NCI-H82 treated with DMSO at 0.1 percent for 48 hours (cell line): ENCODE results near the gene PEAK3.

Experiments
- DNase-seq: peaks from one replicate; lab custom pipeline; 2025; ENCODE audit not compliant: unreplicated experiment; lab: John Stamatoyannopoulos, UW

PEAK3 gene

DNA sequence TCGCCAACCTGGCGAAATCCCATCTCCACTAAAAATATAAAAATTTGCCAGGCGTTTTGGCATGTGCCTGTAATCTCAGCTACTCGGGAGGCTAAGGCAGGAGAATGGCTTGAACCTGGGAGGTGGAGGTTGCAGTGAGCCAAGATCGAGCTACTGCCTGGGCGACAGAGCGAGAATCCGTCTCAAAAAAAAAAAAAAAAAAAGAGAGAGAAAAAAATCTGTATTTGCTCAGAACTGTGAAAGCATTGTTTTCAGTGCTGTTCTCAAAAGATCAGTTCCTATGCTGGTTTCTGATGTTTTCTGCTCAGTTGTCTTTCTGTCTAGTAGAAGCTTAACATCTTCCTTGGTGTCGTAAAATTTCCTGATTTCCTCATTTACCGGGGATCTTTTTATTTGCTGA is 42.8 kb downstream of the PEAK3 start:
- DNase-seq: no peak

DNA sequence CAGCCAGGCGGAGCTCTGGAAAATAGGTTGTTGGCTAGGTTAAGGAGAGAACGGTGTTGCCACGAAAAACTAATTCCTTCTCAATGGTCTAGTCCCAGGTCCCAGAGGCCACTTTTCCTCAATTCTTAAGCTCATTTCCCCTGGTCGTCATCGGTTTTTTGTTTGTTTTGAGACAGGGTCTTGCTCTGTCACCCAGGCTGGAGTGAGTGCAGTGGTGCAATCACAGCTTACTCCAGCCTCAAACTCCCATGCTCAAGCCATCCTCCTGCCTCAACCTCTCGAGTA is 44.2 kb downstream of the PEAK3 start:
- no peak for DNase-seq

DNA sequence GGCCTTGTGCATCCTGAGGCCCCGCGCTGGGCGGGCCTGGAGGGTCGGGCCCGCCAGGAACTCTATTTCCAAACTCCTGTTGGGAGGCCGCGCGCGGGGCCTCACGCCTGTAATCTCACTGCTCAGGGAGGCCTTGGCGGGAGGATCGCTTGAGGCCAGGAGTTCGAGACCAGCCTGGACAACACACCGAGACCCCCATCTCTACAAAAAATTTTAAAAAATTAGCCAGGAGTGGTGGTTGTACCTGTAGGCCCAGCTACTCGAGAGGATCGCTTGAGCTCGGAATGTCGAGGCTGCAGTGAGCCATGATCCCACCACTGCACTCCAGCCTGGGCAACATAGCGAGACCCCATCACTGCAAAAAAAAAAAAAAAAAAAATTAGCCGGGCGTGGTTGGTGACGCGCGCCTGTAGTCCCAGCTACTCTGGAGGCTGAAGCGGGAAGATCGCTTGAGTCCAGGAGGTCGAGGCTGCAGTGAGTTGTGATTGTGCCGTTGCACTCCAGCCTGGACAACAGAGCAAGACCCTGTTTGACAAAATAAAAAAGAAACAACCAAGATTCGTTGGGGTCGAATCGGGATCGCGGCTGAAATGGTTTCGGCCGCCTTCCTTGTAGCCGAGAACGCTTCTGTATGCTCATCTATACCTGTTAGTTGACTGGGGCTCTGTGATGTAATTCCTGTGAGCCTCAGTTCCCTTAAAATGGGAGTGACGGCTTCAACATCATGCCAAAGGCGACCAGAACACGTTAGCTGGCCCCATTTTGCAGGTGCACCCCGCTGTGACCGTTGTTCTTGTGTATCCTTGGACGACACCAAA is 44.7 kb downstream of the PEAK3 start:
- no peak for DNase-seq

GRCh38 chr19:2236314-2237050 is 45.5 kb downstream of the PEAK3 start, which contains the start of the genes PLEKHJ1 and SF3A2:
TSS of gene PLEKHJ1 (minus strand) at chr19:2236329. CDS start at chr19:2236248, 81 bp downstream.
TSS of gene SF3A2 (plus strand) at chr19:2236824. CDS start at chr19:2243419, 6,595 bp downstream.
- DNase-seq: peak; percentile 86

DNA sequence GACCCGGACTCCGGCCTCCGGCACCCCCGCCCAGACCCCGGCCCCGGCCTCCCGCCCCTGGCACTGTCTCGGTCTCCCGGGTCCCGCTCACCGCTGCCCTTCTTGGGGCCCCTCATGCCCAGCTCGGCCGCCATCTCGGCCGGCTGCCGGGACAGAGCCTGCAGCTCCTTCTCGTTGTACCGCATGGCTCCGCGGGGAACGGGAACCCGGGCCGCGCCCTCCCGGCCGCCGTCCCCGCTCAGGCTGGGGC is 46.0 kb downstream of the PEAK3 start:
- no peak for DNase-seq

DNA sequence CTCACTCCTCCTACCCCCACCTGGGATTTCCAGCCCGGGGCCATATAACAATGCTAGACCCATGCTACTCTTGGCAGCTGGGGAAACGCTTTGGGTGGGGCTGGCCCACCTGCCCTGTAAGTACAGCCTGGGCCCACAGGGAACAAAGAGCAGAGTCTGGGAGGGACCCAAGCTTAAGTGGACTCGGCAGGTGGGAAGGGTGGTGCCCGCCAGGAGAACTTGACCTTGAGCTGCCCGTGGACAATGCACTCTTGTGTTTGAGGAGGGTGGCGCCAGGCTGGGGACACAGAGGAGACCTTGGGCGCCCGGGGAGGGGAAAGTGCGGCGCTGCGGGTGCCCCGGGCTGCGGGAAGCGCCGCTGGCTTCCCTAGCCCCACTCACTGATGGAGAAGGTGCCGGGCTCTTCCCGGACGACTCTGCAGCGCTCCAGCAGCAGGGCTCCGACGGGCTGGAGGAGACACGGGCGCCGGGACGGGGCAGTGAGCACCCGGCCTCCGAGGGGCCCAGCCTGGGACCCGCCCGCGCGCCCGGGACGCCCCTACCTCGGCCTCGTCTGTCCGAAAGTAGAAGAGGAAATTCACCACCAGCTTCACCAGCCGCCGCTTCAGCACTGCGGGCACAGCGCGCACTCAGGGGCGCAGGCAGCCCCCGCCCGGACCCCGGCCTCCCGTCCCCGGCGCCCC is 46.5 kb downstream of the PEAK3 start:
- DNase-seq: no peak

GRCh38 chr19:2234996-2235380 is 47.0 kb downstream of the PEAK3 start:
- DNase-seq: no peak

GRCh38 chr19:2233601-2234280 is 48.2 kb downstream of the PEAK3 start:
- DNase-seq: no peak

DNA sequence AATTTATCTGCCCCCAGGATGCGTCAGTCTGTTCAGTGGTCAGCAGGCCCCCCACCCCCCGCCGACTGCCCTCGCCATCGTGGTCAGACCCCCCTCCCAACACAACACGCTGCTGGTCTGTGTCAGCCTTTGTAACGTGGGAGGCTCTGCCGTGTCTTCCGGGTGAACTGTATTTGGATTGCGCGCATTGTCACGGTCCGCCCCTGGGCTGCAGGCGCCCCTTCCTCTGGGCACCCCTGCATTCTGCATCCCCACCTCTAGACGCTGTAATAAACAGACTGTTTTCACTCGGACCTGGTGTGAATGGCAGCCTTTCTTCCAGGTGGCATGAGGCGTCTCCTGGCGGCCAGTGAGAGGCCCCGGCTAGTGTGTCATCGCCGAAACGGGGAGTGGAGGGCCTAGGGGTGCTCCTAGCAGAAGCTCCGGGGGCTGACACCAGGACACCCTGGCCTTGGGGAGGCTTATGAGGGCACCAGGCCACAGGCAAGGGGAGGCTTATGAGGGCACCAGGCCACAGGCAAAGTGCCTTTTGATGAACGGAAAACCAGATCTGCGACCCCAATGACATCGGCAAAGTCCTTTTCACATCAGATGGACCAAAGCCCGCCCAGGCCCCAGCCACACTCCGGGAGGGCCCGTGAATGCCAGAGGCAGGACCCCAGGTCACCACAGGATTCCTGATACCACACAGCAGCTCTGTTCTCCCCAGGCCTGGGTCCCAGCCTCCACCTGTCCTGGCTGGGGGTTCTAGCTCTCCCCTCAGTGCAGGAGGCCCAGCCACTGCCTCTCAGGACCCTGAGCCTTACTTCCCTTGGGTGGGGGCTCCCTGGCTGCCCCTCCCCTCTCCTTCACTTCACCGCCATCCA is 49.5 kb downstream of the PEAK3 start:
- no peak for DNase-seq

DNA sequence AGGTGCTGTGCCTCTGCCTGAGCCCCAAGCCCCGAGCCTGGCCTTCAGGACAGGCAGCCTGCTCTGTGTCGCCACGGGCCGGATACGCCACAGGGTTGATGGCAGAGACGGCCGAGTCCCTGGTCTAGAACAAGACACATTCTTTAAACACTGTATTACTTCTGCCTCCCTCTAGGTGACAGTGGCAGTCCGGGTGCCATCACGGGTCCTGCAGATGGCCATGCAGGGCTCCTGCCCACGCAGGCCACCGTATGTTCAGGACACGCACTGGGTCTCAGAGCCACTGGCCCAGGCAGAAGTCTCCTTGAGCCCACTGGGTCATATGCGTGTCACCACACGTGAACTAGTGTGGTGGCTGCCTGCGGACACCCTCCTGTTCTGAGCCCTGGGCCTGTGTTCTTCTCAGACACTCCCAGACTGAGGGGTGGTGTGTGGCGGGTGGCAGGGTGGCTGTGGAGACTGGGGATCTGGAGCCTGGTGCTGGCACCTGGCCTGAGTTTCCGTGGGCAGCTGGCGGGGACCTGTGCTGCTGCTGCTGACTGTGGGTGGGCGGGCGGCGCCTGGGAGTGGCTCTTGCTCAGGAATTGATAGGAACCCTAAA is 50.3 kb downstream of the PEAK3 start:
- DNase-seq: no peak

- DNase-seq: no peak
Measured at GRCh38 chr19:2230807-2231533, 51.0 kb downstream of the PEAK3 start.

DNA sequence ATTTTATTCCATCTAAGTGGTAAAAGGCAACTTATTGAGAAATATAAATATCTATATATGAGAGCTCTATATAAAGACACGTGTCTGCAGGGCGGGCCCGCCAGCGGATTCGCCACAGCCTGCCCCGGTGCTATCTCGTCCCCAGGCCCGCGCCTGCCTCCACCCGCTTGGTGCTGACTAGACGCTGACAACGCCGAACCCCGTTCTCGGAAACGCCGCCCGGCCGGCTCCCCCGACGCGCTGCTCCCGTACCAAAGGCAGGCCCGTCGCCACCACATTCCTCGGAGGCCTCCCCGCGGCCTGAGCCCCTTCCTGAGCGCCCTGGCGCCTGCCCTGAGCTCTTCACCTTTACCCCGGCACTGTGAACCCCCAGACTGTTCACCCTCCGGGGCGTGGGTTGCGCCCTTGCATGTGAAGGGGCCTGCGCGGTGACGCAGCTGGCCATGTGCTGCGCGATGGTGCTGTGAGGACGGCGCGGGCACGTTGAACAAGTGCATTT is 51.9 kb downstream of the PEAK3 start:
- DNase-seq: no peak

GRCh38 chr19:2229103-2230032 is 52.6 kb downstream of the PEAK3 start:
- no peak for DNase-seq

DNA sequence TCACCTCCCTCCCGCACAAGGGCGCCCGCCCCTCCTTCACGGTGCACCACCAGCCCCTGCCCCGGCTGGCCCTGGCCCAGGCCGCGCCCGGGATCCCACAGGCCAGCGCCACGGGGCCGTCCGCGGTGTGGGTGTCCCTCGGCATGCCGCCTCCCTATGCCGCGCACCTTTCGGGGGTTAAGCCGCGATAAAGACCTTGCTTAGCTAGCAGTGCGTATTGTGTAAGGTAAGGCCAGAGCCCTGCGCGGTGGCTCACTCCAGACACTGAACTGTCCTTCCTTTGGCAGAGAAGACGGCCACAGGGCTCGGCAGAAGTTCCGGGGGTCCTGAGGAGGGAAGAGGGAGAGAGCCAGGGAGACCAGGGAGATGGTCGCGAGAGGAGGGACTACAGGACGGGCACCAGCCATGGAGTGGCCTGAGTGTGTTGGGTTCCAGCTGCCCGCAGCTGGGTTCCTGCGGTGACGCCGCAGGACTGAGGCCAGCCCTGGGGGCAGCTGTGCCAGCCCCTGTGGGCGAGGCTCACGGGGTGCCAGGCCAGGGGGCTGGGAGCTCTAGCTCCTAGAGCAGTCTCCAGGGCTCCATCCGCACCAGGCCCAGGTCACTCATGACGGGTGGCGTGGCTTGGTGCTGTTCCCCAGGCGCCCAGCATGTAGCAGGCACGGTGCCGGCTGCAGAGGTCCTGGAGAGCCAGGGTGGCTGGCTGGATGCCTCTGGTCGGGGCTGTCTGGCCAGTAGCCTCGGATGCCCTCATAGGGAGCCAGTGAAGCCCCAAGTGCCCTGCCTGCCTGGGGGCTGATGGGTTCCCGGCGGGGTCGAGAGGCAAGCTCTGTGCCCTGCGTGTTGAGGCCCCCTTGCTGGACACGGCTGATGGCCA is 53.6 kb downstream of the PEAK3 start:
- DNase-seq: no peak

- no peak for DNase-seq
Measured at GRCh38 chr19:2227415-2228156, 54.4 kb downstream of the PEAK3 start.

GRCh38 chr19:2226840-2227360 is 55.1 kb downstream of the PEAK3 start:
- DNase-seq: no peak
